NOMO-1 (cell line): ENCODE results near the gene PARVA.
A peak's percentile ranks its signal among the peaks of the same experiment; 100 is the strongest.

Experiments used
- DNase-seq, 2 experiments: peaks; one replicate each; lab custom pipeline; 2025; ENCODE audit not compliant: unreplicated experiment in 2 of 2; lab: John Stamatoyannopoulos, UW

Gene PARVA

GRCh38 chr11:12403122-12403996, 26.0 kb downstream of the PARVA start:
- no peak for DNase-seq

GRCh38 chr11:12403997-12404350, 26.6 kb downstream of the PARVA start:
- no peak for DNase-seq

- DNase-seq, result no peak
Observed at GRCh38 chr11:12404436-12404835, 27.1 kb downstream of the PARVA start.

GRCh38 chr11:12408156-12408770, 30.9 kb downstream of the PARVA start:
- no peak for DNase-seq

- no peak for DNase-seq
Observed at GRCh38 chr11:12409621-12410005, 32.2 kb downstream of the PARVA start.

GRCh38 chr11:12410006-12410728, 32.8 kb downstream of the PARVA start:
- no peak for DNase-seq

- no peak for DNase-seq
Observed at GRCh38 chr11:12411393-12411792, 34.0 kb downstream of the PARVA start.

- peak; percentile 6 to 12 for DNase-seq
Observed at GRCh38 chr11:12411806-12412727, 34.7 kb downstream of the PARVA start.

GRCh38 chr11:12413141-12414052, 36.0 kb downstream of the PARVA start:
- DNase-seq, result no peak

GRCh38 chr11:12414611-12415010, 37.2 kb downstream of the PARVA start:
- no peak for DNase-seq

GRCh38 chr11:12415342-12415966, 38.1 kb downstream of the PARVA start:
- DNase-seq, result no peak

- DNase-seq, result no peak
Observed at GRCh38 chr11:12416552-12416951, 39.2 kb downstream of the PARVA start.

GRCh38 chr11:12417691-12418611, 40.6 kb downstream of the PARVA start:
- DNase-seq, result no peak

GRCh38 chr11:12420040-12420439, 42.7 kb downstream of the PARVA start:
- DNase-seq, result no peak

- DNase-seq, result no peak
Observed at GRCh38 chr11:12420706-12421105, 43.3 kb downstream of the PARVA start.

- DNase-seq, result no peak
Observed at GRCh38 chr11:12421386-12421785, 44.0 kb downstream of the PARVA start.

- no peak for DNase-seq
Observed at GRCh38 chr11:12426176-12426575, 48.8 kb downstream of the PARVA start.

- DNase-seq, result no peak
Observed at GRCh38 chr11:12429155-12429554, 51.8 kb downstream of the PARVA start.
